ENCODE measurements around the gene CPT1A.
"Not testable (repeated sequence)": the region's sequence is repeated elsewhere in the genome, so short reads cannot be mapped to it uniquely, and the experiment has no call there.

The CPT1A gene

DNA sequence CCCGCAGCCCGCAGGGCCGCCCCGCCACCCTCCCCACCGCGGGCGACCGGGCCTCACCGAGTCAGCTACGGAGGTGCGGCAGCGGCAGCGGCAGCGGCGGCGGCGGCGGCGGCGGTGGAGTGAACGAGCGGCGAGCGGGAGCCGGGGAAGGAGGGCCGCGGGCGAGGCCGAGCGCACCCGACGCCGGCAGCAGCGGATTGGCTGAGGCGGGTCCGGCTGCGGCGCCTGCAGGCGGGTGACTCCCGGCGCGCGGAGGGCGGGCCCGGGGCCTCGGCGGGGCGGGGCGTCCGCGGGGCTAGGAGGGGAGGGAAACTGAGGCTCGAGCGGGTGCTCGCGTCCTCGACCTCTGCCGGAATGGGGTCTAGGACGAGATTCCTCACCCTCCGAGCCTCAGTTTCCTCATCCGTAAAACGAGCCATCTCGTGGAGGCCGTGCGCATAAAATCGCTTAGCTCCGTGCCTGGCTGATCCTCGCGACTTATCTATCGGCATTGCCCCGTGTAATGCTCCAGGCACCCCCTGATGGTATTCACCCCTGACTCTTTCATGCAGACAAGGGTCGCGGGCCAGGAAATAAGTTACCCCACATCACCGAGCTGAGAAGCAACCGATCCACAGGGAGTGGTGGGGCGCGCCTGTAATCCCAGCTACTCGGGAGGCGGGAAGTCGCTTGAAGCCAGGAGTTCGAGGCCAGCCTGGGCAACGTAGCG lies at the start of gene CPT1A:
TSS of gene CPT1A (minus strand) at position 199 of the 709 bp plus-strand sequence. CDS start 26,442 bp downstream, outside the sequence.
- Histone ChIP-seq H3K4me3 (peak within 1 kb of the TSS; percentile 90 to 95), H3K9me3 (no peaks in the 10 kb centered on the region), H3K27ac (peak within 1 kb of the TSS; percentile 92 to 95), H3K4me1 (peaks cover 0 to 70% (median 47%) of the 10 kb centered on the region in 4 donors), H3K27me3 (no peaks in the 10 kb centered on the region), H3K36me3 (no peaks in the 10 kb centered on the region)
- peak; percentile 64 to 88 for DNase-seq
- TF ChIP-seq, protein P1, sequence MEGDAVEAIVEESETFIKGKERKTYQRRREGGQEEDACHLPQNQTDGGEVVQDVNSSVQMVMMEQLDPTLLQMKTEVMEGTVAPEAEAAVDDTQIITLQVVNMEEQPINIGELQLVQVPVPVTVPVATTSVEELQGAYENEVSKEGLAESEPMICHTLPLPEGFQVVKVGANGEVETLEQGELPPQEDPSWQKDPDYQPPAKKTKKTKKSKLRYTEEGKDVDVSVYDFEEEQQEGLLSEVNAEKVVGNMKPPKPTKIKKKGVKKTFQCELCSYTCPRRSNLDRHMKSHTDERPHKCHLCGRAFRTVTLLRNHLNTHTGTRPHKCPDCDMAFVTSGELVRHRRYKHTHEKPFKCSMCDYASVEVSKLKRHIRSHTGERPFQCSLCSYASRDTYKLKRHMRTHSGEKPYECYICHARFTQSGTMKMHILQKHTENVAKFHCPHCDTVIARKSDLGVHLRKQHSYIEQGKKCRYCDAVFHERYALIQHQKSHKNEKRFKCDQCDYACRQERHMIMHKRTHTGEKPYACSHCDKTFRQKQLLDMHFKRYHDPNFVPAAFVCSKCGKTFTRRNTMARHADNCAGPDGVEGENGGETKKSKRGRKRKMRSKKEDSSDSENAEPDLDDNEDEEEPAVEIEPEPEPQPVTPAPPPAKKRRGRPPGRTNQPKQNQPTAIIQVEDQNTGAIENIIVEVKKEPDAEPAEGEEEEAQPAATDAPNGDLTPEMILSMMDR (IDR thresholded peaks at IDR 0.05), result no peak
- intact Hi-C loops (cut with DNase I; ENCODE audit: low total_unique reads), result loop anchor here (5.0 to 10.0 kb wide), 2 partner anchors 50 to 803 kb away; partner anchors contain the start of gene CCND1

DNA sequence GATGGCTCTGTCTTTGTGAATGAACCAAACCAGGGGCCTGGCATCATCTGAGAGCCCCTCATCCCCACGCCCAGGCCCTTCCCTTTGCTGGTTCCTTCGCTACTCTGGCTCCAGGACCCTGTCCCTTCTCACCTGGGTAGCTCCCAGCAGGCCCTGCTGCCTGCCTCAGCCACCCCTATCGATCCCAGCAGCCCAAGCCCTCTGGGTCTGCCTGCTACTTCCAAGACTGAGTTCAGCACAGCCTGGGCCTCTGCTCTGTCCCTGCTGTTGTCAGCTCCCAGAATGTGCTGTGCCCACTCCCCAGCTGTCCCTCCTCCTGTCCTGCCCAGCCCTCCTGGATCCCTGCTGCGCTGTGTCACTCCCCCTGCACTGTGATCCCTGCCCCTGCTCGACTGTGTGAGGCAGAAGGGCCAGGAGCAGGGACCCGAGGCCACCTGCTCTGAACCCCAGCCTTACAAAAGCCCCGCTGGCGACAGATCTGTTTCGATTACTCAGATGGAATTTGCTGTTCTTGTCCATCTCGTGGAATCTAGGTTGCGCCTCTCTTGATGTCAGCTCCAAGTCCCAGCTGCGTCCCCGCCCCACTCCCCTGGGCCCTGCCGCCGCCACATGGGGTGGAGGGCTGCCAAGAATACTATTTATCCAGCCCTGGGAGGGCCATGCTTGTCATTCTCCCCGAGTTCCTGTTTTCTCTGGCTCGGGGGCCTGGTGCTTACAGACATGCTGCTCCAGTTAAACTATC lies 48.9 kb upstream of the CPT1A start:
- H3K36me3 ChIP-seq, result peaks cover 33 to 61% (median 33%) of the 10 kb centered on the region in 3 donors
- peak; percentile 92 to 97 for DNase-seq
- peak overlapping the region; percentile 19 to 21 for H3K4me3 ChIP-seq

GRCh38 chr11:68889948-68890446 lies 48.3 kb upstream of the CPT1A start:
- no peak overlapping the region for H3K4me3 ChIP-seq
- intact Hi-C loops (cut with DNase I; ENCODE audit: low total_unique reads), result loop anchor here (5.0 kb wide), 1 partner anchor 48 kb away; the partner anchor contains the start of gene CPT1A
- H3K36me3 ChIP-seq, result peaks cover 26 to 54% (median 26%) of the 10 kb centered on the region in 3 donors
- no peaks in the 10 kb centered on the region for H3K27me3 ChIP-seq
- no peaks in the 10 kb centered on the region for H3K9me3 ChIP-seq
- TF ChIP-seq, protein P1 (IDR thresholded peaks at IDR 0.05), result peak; percentile 42 to 62
- peak overlapping the region; percentile 78 to 89 for H3K27ac ChIP-seq
- peak; percentile 43 to 83 for DNase-seq
- H3K4me1 ChIP-seq, result peaks cover 5 to 34% (median 21%) of the 10 kb centered on the region in 4 donors

More for the DNA sequence above, 48.9 kb upstream of the CPT1A start:
- Histone ChIP-seq H3K27ac (peak overlapping the region; percentile 78 to 89), H3K27me3 (no peaks in the 10 kb centered on the region), H3K9me3 (no peaks in the 10 kb centered on the region), H3K4me1 (peaks cover 5 to 34% (median 21%) of the 10 kb centered on the region in 4 donors)
- TF ChIP-seq, protein P1 (IDR thresholded peaks at IDR 0.05), result no peak
- intact Hi-C loops (cut with DNase I; ENCODE audit: low total_unique reads), result loop anchor here (5.0 kb wide), 1 partner anchor 48 kb away; the partner anchor contains the start of gene CPT1A

DNA sequence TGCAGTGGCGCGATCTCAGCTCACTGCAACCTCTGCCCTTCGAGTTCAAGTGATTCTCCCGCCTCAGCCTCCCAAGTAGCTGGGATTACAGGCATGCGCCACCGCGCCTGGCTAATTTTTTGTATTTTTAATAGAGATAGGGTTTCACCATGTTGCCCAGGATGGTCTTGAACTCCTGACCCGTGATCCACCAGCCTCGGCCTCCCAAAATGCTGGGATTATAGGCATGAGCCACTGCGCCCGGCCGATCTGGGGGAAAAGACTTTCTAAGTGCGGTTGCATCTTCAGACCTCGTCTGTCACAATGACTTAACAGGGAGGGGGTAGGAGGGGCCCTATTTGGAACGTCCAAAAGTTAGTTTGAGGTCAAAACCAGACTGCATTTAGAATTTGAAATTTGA lies 43.1 kb upstream of the CPT1A start:
- H3K27me3 ChIP-seq; H3K27ac ChIP-seq; H3K9me3 ChIP-seq; intact Hi-C loops (cut with DNase I; ENCODE audit: low total_unique reads); H3K4me3 ChIP-seq; H3K36me3 ChIP-seq; DNase-seq; H3K4me1 ChIP-seq: not testable (repeated sequence)

GRCh38 chr11:68882391-68882790 lies 40.7 kb upstream of the CPT1A start:
- peaks cover 0 to 5% (median 0%) of the 10 kb centered on the region in 4 donors for H3K4me1 ChIP-seq
- no peaks in the 10 kb centered on the region for H3K27me3 ChIP-seq
- intact Hi-C loops (cut with DNase I; ENCODE audit: low total_unique reads), result no loop called here
- no peaks in the 10 kb centered on the region for H3K9me3 ChIP-seq
- no peak overlapping the region for H3K4me3 ChIP-seq
- TF ChIP-seq, protein P1 (IDR thresholded peaks at IDR 0.05), result no peak
- peaks cover 0 to 4% (median 0%) of the 10 kb centered on the region in 3 donors for H3K36me3 ChIP-seq
- H3K27ac ChIP-seq, result no peak overlapping the region
- no peak for DNase-seq
